Parathyroid adenoma (tissue), 2 donors: Measurements from ENCODE around the gene INPP5D.

Experiments
- H2AFZ ChIP-seq: fragments of 300-600 bp; sonication (generic); one replicate; pipeline ENCODE4 v1.7.0; 2017; ENCODE audit warnings: antibody characterized with exemption, mild to moderate bottlenecking
- H3K27ac ChIP-seq: fragments of 300-600 bp; sonication (generic); one replicate; pipeline ENCODE4 v1.7.0; 2017
- H3K27me3 ChIP-seq: fragments of 300-600 bp; sonication (generic); one replicate; pipeline ENCODE4 v1.7.0; 2017; ENCODE audit warnings: low read length; ENCODE audit not compliant: control insufficient read depth, insufficient read depth
- H3K36me3 ChIP-seq: fragments of 300-600 bp; sonication (generic); one replicate; pipeline ENCODE4 v1.7.0; 2017; ENCODE audit warnings: low read length; ENCODE audit not compliant: control insufficient read depth, insufficient read depth
- H3K4me1 ChIP-seq: fragments of 300-600 bp; sonication (generic); one replicate; pipeline ENCODE4 v1.7.0; 2017; ENCODE audit warnings: control low read depth
- H3K4me2 ChIP-seq: fragments of 300-600 bp; sonication (generic); one replicate; pipeline ENCODE4 v1.7.0; 2017; ENCODE audit warnings: low read length
- H3K4me3 ChIP-seq: fragments of 300-600 bp; sonication (generic); one replicate; pipeline ENCODE4 v1.7.0; 2017; ENCODE audit warnings: low read depth, low read length
- H3K79me2 ChIP-seq: fragments of 300-600 bp; sonication (generic); one replicate; pipeline ENCODE4 v1.7.0; 2017; ENCODE audit warnings: control low read depth
- H3K9ac ChIP-seq: fragments of 300-600 bp; sonication (generic); one replicate; pipeline ENCODE4 v1.7.0; 2017; ENCODE audit warnings: mild to moderate bottlenecking
- H3K9me3 ChIP-seq: fragments of 300-600 bp; sonication (generic); one replicate; pipeline ENCODE4 v1.7.0; 2017; ENCODE audit warnings: low read length; ENCODE audit not compliant: control insufficient read depth
- CTCF ChIP-seq: fragments of 300-600 bp; sonication (generic); IDR thresholded peaks from one replicate; pipeline ENCODE4 v1.7.0; 2017; ENCODE audit warnings: antibody characterized with exemption, mild to moderate bottlenecking
- donor health status: primary hyperparathyroidism.

INPP5D gene

GRCh38 chr2:233147136-233147828, 87.1 kb downstream of the INPP5D start:
- Histone ChIP-seq H3K36me3 (no peaks in the 10 kb centered on the region), H3K9ac (no peak overlapping the region), H3K9me3 (no peaks in the 10 kb centered on the region), H2AFZ (no peak overlapping the region), H3K79me2 (no peaks in the 10 kb centered on the region), H3K27ac (no peak overlapping the region), H3K4me2 (no peak overlapping the region), H3K4me3 (no peak overlapping the region), H3K4me1 (peaks cover under 1% of the 10 kb centered on the region), H3K27me3 (no peaks in the 10 kb centered on the region)
- no peak for TF ChIP-seq CTCF

- H3K27me3 ChIP-seq: no peaks in the 10 kb centered on the region
- no peak overlapping the region for H3K4me2 ChIP-seq
- H3K4me1 ChIP-seq: peaks cover 5% of the 10 kb centered on the region
- no peak for TF ChIP-seq CTCF
- no peak overlapping the region for H3K4me3 ChIP-seq
- H3K79me2 ChIP-seq: no peaks in the 10 kb centered on the region
- no peak overlapping the region for H2AFZ ChIP-seq
- H3K27ac ChIP-seq: no peak overlapping the region
- H3K9ac ChIP-seq: no peak overlapping the region
- no peaks in the 10 kb centered on the region for H3K36me3 ChIP-seq
- no peaks in the 10 kb centered on the region for H3K9me3 ChIP-seq
Measured at GRCh38 chr2:233147829-233148167, 87.7 kb downstream of the INPP5D start.

GRCh38 chr2:233148354-233148753, 88.2 kb downstream of the INPP5D start:
- no peak for TF ChIP-seq CTCF
- peaks cover 5% of the 10 kb centered on the region for H3K4me1 ChIP-seq
- no peaks in the 10 kb centered on the region for H3K27me3 ChIP-seq
- H3K27ac ChIP-seq: no peak overlapping the region
- H3K36me3 ChIP-seq: no peaks in the 10 kb centered on the region
- H3K79me2 ChIP-seq: no peaks in the 10 kb centered on the region
- H2AFZ ChIP-seq: no peak overlapping the region
- H3K4me2 ChIP-seq: no peak overlapping the region
- H3K4me3 ChIP-seq: no peak overlapping the region
- no peak overlapping the region for H3K9ac ChIP-seq
- no peaks in the 10 kb centered on the region for H3K9me3 ChIP-seq

GRCh38 chr2:233152541-233152940, 92.4 kb downstream of the INPP5D start:
- Histone ChIP-seq H2AFZ (peak overlapping the region; percentile 16), H3K4me2 (no peak overlapping the region), H3K79me2 (no peaks in the 10 kb centered on the region), H3K9me3 (no peaks in the 10 kb centered on the region), H3K4me1 (peaks cover 5% of the 10 kb centered on the region), H3K9ac (no peak overlapping the region), H3K36me3 (no peaks in the 10 kb centered on the region), H3K27me3 (no peaks in the 10 kb centered on the region), H3K27ac (no peak overlapping the region), H3K4me3 (no peak overlapping the region)
- no peak for TF ChIP-seq CTCF

GRCh38 chr2:233153146-233153798, 93.1 kb downstream of the INPP5D start:
- Histone ChIP-seq H3K27me3 (no peaks in the 10 kb centered on the region), H3K9ac (no peak overlapping the region), H3K27ac (no peak overlapping the region), H3K79me2 (no peaks in the 10 kb centered on the region), H3K36me3 (no peaks in the 10 kb centered on the region), H3K9me3 (no peaks in the 10 kb centered on the region), H2AFZ (no peak overlapping the region), H3K4me2 (no peak overlapping the region), H3K4me3 (no peak overlapping the region), H3K4me1 (peaks cover 5% of the 10 kb centered on the region)
- no peak for TF ChIP-seq CTCF
